Neuron (in vitro differentiated cells): ENCODE measurements around the gene GSG1L.
"Not testable (repeated sequence)": the region's sequence is repeated elsewhere in the genome, so short reads cannot be mapped to it uniquely, and the experiment has no call there.

Experiments used
- H2AFZ ChIP-seq: one replicate; pipeline ENCODE4 v1.6.1; 2013; ENCODE audit warnings: low read depth, mild to moderate bottlenecking, inconsistent platforms, low read length, moderate library complexity
- H3K27me3 ChIP-seq: one replicate; pipeline ENCODE4 v1.6.1; 2013; ENCODE audit warnings: low read length; ENCODE audit not compliant: insufficient read depth
- H3K36me3 ChIP-seq: one replicate; pipeline ENCODE4 v1.6.1; 2013; ENCODE audit warnings: low read length; ENCODE audit not compliant: insufficient read depth
- H3K4me1 ChIP-seq: one replicate; pipeline ENCODE4 v1.6.1; 2013; ENCODE audit warnings: low read length; ENCODE audit not compliant: insufficient read depth
- H3K4me3 ChIP-seq: 2 replicates; pipeline ENCODE4 v1.5.1; 2013; ENCODE audit warnings: mild to moderate bottlenecking, low read length, moderate library complexity
- H3K9me3 ChIP-seq: one replicate; pipeline ENCODE4 v1.6.1; 2013; ENCODE audit warnings: low read length

Gene GSG1L

GRCh38 chr16:27950206-27950887, 113.2 kb downstream of the GSG1L start:
- no peak overlapping the region for H3K4me3 ChIP-seq
- no peaks in the 10 kb centered on the region for H3K4me1 ChIP-seq

DNA sequence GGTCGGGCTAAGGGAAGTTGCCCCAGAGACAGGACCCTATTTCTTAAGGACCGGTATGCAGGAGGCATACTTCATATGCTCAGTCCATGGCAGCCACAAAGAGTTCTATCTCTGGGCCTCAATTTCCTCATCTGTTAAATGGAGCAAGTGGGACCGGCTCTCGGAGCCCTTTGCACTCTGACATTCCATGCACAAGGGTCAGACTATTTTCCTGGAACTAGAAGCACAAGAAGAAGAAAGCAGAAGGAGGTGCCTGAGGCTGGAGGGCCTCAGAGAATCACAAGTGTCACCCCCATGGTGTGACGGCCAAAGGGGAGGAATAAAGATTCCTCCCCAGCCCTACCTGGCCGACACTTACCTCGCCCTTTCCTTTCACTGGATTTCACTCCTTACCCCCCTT, 115.8 kb downstream of the GSG1L start:
- Histone ChIP-seq H3K27me3 (no peaks in the 10 kb centered on the region), H2AFZ (no peak overlapping the region), H3K36me3 (no peaks in the 10 kb centered on the region), H3K9me3 (no peaks in the 10 kb centered on the region), H3K4me1 (no peaks in the 10 kb centered on the region), H3K4me3 (no peak overlapping the region)

More at GRCh38 chr16:27950206-27950887, 113.2 kb downstream of the GSG1L start:
- H3K27me3 ChIP-seq: no peaks in the 10 kb centered on the region
- no peak overlapping the region for H2AFZ ChIP-seq
- H3K36me3 ChIP-seq: no peaks in the 10 kb centered on the region
- H3K9me3 ChIP-seq: no peaks in the 10 kb centered on the region

DNA sequence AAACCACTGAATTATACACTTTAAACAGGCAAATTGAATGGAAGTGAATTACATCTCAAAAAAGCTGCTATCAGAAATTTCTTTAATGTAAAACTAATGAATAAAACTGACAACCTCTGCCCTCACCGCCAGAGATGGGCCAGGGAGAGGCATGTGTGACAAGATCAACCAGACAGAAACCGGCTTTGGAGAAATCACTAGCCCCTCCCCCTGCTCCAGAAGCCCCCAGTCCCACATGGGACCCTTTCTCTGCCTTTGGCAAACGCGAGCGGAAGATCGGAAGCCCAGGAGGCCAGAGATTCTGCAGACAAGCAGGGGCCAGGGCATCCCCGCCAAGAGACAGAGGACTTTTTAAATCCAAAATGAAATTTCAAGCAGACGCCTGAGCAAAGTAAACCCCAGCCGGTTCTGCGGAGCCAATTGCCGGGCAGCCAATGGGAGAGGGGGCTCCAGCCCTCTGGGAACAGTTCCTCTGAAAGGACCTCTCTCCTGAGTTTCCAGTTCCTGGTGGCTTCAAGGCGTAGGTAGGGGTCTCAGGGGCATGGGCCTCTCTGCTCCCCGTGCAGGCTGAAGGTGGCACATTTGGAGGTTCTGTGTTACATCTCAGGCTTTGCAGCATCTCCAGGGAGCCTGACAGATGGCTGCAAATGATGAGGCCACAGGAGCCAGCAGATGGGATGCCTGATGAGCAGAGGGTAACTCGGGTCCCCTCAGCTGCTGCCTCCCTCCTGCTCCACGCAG, 118.1 kb downstream of the GSG1L start:
- H3K27me3 ChIP-seq: no peaks in the 10 kb centered on the region
- peak overlapping the region; percentile 77 for H2AFZ ChIP-seq
- H3K4me3 ChIP-seq: no peak overlapping the region
- H3K4me1 ChIP-seq: no peaks in the 10 kb centered on the region
- H3K36me3 ChIP-seq: no peaks in the 10 kb centered on the region
- H3K9me3 ChIP-seq: no peaks in the 10 kb centered on the region

DNA sequence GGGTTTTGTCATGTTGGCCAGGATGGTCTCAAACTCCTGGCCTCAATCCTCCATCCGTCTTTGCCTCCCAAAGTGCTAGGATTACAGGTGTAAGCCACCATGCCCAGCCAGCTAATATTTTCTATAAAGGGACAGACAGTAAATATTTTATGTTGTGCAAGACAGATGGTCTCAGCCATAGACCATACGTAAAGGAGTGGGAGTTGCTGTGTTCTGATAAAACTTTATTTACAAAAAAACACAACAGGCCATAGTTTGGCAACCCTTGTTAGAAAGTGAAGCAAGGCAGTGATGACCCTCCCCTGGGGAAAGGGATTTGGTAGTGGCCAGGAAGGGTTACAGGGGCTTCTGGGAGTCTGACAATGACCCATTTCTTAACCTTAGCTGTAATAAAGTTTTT, 119.7 kb downstream of the GSG1L start:
- Histone ChIP-seq H3K4me1 (no peaks in the 10 kb centered on the region), H3K36me3 (no peaks in the 10 kb centered on the region), H3K4me3 (no peak overlapping the region), H2AFZ (no peak overlapping the region), H3K9me3 (no peaks in the 10 kb centered on the region), H3K27me3 (no peaks in the 10 kb centered on the region)

- H3K4me1 ChIP-seq, H3K27me3 ChIP-seq, H3K9me3 ChIP-seq, H3K36me3 ChIP-seq, H3K4me3 ChIP-seq, H2AFZ ChIP-seq: not testable (repeated sequence)
Observed at GRCh38 chr16:27942071-27942470, 121.4 kb downstream of the GSG1L start.

DNA sequence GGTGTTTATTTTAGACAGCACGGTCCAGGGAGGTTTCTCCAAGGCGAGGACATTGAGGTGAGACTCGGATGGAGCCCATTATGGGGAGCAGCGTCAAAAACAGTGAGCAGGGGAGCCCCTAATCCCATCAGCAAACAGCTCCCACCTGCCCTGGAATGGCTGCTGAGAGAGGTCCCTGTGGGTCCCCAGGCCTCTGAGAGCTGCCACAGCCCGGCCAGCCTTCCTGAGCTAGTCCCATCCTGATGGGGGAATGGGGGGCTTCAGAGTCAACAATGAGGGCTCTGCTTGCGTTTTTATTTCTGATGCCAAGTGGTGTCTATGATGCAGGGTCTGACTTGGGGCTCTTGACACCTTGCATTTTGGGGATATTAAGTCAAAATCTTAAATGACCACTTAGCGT, 128.4 kb downstream of the GSG1L start:
- H2AFZ ChIP-seq: no peak overlapping the region
- no peak overlapping the region for H3K4me3 ChIP-seq
- H3K9me3 ChIP-seq: no peaks in the 10 kb centered on the region
- H3K4me1 ChIP-seq: no peaks in the 10 kb centered on the region
- H3K36me3 ChIP-seq: no peaks in the 10 kb centered on the region
- H3K27me3 ChIP-seq: no peaks in the 10 kb centered on the region

DNA sequence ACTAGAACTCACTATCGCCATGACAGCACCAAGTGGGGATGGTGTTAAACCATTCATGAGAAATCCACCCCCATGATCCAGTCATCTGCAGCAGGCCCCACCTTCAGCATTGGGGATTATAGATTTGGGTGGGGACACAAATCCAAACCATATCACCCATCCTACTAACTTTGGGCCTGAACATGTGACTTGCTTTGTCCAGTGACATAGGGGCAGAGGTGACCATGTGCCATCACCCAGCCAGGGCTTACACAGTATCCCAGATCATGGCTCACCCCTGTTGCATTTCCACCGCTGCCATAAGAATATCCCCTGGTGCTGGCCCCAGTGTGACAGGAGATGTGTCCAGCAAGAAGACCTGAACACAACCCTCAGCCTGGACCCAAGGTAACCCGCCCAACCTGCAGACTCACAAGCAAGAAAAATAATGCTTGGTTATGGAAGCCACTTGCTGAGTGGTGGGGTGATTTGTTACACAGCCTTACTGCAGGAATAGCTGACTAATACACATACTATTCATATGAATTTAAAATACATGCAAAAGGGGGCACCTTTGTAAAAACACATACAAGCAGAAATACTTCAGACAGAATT, 130.9 kb downstream of the GSG1L start:
- Histone ChIP-seq H3K9me3 (no peaks in the 10 kb centered on the region), H2AFZ (no peak overlapping the region), H3K27me3 (no peaks in the 10 kb centered on the region), H3K36me3 (no peaks in the 10 kb centered on the region), H3K4me3 (no peak overlapping the region), H3K4me1 (no peaks in the 10 kb centered on the region)

DNA sequence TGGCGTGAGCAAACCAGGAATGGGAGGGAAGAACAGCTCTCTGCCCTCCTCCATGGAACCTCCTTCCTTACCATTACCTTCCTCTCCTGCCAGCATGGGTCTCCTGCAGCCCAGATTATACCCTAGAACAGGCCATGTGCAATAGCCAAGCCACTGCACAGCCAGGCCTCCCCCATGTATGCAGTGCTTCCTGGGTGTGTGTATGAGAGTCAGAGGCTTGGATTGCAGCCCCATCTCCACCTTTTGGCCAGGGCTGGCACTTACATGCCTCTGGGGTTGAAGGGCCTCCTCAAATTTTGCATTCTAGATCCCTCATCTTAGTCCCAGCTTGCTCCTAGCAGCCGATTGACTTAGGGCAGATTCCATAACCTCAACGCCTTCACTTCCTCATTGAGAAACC, 133.7 kb downstream of the GSG1L start:
- no peaks in the 10 kb centered on the region for H3K4me1 ChIP-seq
- H2AFZ ChIP-seq: no peak overlapping the region
- H3K9me3 ChIP-seq: no peaks in the 10 kb centered on the region
- no peak overlapping the region for H3K4me3 ChIP-seq
- no peaks in the 10 kb centered on the region for H3K27me3 ChIP-seq
- no peaks in the 10 kb centered on the region for H3K36me3 ChIP-seq

GRCh38 chr16:27928542-27928941, 135.0 kb downstream of the GSG1L start:
- H3K4me3 ChIP-seq: no peak overlapping the region
- no peaks in the 10 kb centered on the region for H3K9me3 ChIP-seq
- H2AFZ ChIP-seq: no peak overlapping the region
- no peaks in the 10 kb centered on the region for H3K36me3 ChIP-seq
- no peaks in the 10 kb centered on the region for H3K27me3 ChIP-seq
- H3K4me1 ChIP-seq: no peaks in the 10 kb centered on the region

DNA sequence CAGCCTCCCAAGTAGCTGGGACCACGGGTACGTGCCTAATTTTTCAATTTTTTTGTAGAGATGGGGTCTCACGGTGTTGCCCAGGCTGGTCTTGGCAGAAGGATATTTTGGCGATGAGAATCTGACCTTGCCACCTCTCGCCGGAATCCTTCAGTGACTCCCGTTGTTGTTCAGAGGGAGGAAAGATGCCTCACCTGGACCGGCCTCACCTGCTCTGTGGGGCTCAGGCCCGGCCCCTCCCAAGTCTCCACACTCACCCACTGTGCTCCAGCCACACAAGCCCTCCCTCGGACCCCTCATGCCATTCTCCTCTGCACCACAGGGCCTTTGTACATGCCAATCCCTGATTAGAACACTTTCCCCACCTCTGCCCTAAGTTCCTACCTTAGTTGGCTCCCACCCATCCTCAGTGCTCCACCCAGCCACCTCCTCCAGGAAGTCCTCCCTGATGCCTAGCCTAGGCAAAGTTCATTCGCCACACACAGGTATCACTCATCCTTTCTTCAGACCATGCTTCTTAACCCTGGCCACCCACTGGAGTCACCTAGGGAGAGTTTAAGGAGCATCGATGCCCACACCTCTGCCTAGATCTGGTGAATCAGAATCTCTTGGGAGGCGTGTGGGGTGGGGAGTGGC, 136.1 kb downstream of the GSG1L start:
- H3K4me3 ChIP-seq: no peak overlapping the region

DNA sequence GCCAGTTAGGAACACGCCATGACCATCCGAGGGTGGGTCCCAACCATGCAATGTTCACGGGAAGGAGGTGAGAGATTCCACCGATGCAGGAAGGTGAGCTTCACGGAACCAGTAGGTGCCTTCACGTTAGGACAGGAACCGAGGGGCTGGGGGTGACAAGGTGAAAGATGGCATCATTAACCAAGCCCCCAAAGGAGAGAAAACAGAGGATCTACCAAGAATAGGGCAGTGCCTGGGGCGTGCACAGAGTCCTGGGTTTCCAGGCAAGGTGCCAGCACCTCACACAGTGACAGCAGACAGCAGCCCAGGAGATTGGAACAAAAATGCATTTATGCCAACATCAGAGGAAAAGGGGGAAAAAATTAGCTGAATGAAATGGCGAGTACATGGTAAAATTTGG, 137.9 kb downstream of the GSG1L start:
- Histone ChIP-seq H3K9me3 (no peaks in the 10 kb centered on the region), H3K27me3 (no peaks in the 10 kb centered on the region), H3K4me1 (no peaks in the 10 kb centered on the region), H3K4me3 (no peak overlapping the region), H3K36me3 (no peaks in the 10 kb centered on the region), H2AFZ (no peak overlapping the region)

More for the DNA sequence above, 136.1 kb downstream of the GSG1L start:
- H2AFZ ChIP-seq: no peak overlapping the region
- H3K4me1 ChIP-seq: no peaks in the 10 kb centered on the region
- no peaks in the 10 kb centered on the region for H3K27me3 ChIP-seq
- no peaks in the 10 kb centered on the region for H3K36me3 ChIP-seq
- H3K9me3 ChIP-seq: no peaks in the 10 kb centered on the region

DNA sequence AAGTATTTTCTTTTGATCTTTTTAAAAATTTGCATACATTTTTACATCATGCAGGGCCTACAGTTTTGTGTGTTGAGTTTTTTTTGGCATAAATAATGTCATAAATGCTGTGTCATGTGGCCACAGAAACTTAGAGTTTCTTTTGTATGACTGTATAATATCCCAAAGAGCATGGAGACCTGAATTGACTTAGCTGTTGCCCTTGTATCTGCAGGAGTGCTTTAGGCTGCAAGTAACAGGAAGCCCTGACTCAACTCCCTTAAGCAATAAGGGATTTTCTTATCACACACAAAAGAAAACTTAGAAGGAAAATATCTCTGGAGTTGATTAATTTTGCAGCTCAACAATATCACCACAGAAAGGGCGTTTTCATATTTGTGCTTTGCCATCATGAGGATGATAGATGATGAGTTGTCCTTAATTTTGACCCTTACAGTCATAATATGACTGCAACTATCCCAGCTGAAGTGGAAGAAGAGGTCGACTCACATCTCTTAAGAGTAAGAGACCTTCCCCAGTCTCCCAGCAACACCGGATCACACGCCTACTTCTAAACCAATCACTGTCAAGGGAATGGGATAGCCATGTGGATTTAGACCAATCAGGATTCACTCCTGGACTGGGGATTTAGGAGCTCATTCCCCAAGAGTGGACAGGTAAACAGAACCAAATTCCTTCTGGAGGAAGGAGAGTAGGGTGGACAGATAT, 138.9 kb downstream of the GSG1L start:
- Histone ChIP-seq H3K27me3 (no peaks in the 10 kb centered on the region), H3K9me3 (no peaks in the 10 kb centered on the region), H3K4me1 (no peaks in the 10 kb centered on the region), H3K36me3 (no peaks in the 10 kb centered on the region), H3K4me3 (no peak overlapping the region), H2AFZ (no peak overlapping the region)

DNA sequence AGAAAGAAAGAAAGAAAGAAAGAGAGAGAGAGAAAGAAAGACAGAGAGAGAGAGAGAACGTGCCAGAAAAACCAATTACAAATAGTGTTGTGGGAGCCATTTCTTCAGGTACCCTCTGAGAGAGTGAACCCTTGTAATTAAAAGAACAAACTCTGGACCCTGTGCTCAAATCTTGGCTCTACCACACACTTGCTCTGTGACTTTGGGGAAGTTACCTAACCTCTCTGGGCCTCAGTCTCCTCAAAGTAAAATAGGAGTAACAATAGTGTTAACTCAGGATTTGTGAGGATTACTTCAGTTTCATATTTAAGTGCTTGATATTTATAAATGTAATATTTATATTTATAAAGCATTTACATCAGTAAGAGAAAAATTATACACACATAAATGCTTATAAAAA, 139.8 kb downstream of the GSG1L start:
- no peak overlapping the region for H3K4me3 ChIP-seq
- H2AFZ ChIP-seq: no peak overlapping the region
- no peaks in the 10 kb centered on the region for H3K4me1 ChIP-seq
- no peaks in the 10 kb centered on the region for H3K9me3 ChIP-seq
- no peaks in the 10 kb centered on the region for H3K36me3 ChIP-seq
- no peaks in the 10 kb centered on the region for H3K27me3 ChIP-seq
